PFSK-1 (cell line): ENCODE data around the gene YTHDC1.

ENCODE experiments used
- FOXP2 ChIP-seq: optimal IDR thresholded peaks from 2 replicates; pipeline ENCODE3; 2011; ENCODE audit warnings: borderline replicate concordance, control low read depth, inconsistent platforms; ENCODE audit not compliant: insufficient read depth; ENCODE audit errors: extremely low read length, extremely low read depth
- POLR2AphosphoS5 ChIP-seq: IDR thresholded peaks from 2 replicates; pipeline ENCODE4 v1.6.1; 2012; ENCODE audit warnings: low read depth, mild to moderate bottlenecking, control low read depth, low read length, moderate library complexity
- SIN3A ChIP-seq: IDR thresholded peaks from 2 replicates; pipeline ENCODE4 v1.6.1; 2012; ENCODE audit warnings: mild to moderate bottlenecking, low read length, moderate library complexity, borderline replicate concordance; ENCODE audit not compliant: insufficient read depth
- TAF1 ChIP-seq: IDR thresholded peaks from 2 replicates; pipeline ENCODE4 v1.6.1; 2012; ENCODE audit warnings: low read length, control low read depth, borderline replicate concordance; ENCODE audit not compliant: insufficient read depth
- TF ChIP-seq, protein P1 (sequence below), 2 experiments: IDR thresholded peaks; 2 replicates each; pipeline versions ENCODE4 v1.6.1 to v1.8.0; 2011 to 2012; ENCODE audit warnings: low read depth in 2 of 2, low read length in 2 of 2, control low read depth in 1 of 2, inconsistent platforms in 1 of 2, mild to moderate bottlenecking in 1 of 2, moderate library complexity in 1 of 2; ENCODE audit not compliant: insufficient read depth in 1 of 2

Gene YTHDC1

DNA sequence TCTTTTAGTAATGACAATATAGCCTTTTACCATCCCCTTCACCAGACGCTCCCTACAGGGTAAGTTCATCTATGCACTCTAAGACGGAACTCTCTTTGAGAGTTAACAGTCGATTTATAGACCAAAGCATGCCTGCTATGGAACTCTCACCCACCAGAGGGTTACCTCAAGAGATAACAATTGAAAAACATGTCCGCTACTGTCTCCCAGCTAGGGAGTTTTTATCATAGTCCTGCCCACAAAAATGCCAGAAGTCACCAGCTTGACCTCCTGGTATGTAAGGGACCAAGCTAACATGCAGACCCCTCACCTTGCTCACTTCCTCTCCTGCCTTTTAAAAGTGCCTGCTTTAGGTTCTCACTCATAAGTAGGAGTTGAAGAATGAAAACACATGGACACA is 16.7 kb upstream of the YTHDC1 start:
- TF ChIP-seq SIN3A, result no peak
- TF ChIP-seq TAF1, result no peak
- TF ChIP-seq, protein P1, sequence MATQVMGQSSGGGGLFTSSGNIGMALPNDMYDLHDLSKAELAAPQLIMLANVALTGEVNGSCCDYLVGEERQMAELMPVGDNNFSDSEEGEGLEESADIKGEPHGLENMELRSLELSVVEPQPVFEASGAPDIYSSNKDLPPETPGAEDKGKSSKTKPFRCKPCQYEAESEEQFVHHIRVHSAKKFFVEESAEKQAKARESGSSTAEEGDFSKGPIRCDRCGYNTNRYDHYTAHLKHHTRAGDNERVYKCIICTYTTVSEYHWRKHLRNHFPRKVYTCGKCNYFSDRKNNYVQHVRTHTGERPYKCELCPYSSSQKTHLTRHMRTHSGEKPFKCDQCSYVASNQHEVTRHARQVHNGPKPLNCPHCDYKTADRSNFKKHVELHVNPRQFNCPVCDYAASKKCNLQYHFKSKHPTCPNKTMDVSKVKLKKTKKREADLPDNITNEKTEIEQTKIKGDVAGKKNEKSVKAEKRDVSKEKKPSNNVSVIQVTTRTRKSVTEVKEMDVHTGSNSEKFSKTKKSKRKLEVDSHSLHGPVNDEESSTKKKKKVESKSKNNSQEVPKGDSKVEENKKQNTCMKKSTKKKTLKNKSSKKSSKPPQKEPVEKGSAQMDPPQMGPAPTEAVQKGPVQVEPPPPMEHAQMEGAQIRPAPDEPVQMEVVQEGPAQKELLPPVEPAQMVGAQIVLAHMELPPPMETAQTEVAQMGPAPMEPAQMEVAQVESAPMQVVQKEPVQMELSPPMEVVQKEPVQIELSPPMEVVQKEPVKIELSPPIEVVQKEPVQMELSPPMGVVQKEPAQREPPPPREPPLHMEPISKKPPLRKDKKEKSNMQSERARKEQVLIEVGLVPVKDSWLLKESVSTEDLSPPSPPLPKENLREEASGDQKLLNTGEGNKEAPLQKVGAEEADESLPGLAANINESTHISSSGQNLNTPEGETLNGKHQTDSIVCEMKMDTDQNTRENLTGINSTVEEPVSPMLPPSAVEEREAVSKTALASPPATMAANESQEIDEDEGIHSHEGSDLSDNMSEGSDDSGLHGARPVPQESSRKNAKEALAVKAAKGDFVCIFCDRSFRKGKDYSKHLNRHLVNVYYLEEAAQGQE (IDR thresholded peaks at IDR 0.05; ENCODE audit: insufficient read depth in 1 of 2, low read depth in 2 of 2, low read length in 2 of 2), result no peak
- TF ChIP-seq POLR2AphosphoS5, result no peak
- no peak for TF ChIP-seq FOXP2

DNA sequence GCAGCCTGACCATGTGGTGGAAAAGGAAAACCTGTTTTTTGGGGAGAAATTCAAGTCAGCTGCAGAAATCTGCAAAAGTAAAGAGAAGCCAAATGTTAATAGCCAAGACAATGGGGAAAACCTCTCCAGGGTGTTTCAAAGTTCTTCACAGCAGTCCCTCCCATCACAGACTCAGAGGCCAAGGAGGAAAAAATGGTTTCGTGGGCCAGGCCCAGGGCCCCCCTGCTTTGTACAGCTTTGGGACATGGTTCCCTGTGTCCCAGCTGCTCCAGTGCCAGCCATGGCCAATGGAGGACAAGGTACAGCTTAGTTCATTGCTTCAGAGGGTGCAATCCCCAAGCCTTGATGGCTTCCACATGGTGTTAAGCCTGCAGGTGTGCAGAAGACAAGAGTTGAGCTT is 15.2 kb upstream of the YTHDC1 start:
- TF ChIP-seq TAF1 (no peak), SIN3A (no peak), POLR2AphosphoS5 (no peak), FOXP2 (no peak)
- TF ChIP-seq, protein P1 (IDR thresholded peaks at IDR 0.05; ENCODE audit: insufficient read depth in 1 of 2, low read depth in 2 of 2, low read length in 2 of 2), result no peak

DNA sequence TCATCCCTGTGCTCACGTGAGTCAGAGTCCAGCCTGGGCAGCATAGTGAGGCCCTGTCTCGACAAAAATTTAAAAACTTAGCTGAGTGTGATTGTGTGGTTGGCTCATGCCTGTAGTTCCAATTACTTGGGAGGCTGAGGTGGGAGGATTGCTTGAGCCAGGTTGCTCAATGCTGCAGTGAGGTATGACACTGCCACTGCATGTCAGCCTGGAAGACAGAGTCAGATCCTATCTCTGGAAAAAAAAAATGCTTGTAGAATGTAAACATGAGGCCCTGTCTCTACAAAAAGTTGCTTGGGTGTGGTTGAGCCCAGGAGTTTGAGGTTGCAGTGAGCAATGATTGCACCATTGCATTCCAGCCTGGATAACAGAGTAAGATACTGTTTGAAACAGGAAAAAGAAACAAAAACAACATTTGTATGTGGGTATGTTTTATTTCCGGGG is 11.3 kb upstream of the YTHDC1 start:
- TF ChIP-seq FOXP2 (no peak), POLR2AphosphoS5 (no peak), SIN3A (no peak), TAF1 (no peak)
- TF ChIP-seq, protein P1 (IDR thresholded peaks at IDR 0.05; ENCODE audit: insufficient read depth in 1 of 2, low read depth in 2 of 2, low read length in 2 of 2), result no peak

DNA sequence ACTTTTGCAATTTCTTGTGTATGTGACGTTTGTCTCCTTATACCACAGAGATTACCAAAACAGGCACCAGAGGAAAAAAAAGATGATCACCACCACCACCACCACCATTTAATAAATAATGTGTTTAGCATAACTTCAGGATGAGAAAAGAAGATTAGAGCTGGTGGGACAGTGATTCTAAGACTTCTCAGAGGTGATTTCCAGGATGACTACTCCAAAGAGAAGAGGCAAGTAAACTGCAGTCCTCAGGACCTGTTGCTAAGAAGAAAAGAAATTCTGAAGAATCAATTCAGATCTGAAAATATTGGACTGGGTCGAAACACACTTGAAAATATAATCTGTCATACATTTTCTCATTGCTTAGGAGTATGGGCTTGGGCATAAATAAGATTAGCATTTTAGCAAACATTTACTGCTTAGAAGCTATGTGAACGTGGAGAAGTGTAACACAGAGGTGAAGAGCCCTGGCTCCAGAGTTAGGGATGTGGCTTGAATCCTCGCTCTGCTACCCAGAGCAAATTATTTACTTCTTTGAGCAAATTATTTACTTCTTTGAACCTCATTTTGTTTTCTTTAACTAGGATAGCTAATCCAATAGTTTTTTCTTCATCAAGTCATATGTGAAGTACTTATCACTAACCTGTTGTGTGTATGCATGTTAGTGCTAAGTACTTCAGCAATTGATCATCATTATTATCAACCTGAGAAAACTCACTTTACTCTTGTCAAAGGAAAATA is 10.5 kb upstream of the YTHDC1 start:
- no peak for TF ChIP-seq TAF1
- TF ChIP-seq POLR2AphosphoS5, result no peak
- no peak for TF ChIP-seq FOXP2
- TF ChIP-seq, protein P1 (IDR thresholded peaks at IDR 0.05; ENCODE audit: insufficient read depth in 1 of 2, low read depth in 2 of 2, low read length in 2 of 2), result no peak
- no peak for TF ChIP-seq SIN3A

DNA sequence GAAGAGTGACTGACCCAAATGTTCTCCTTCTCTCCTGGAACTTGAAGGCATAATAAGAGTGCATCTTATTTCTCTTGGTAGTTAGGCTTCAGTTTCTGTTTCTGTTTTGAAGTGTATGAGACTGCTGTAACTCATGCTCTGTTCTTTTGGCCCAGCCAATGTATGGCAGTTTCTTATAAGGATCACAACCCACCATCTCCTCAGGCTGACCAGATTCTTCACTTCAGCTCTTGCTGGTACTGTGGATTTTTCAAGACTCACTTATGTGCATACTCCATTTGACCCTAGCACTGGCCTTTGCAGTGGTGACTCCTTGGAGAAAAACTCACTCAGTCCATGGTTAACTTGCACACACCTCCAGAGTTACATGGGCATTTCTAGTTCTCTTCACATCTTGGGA is 9.6 kb upstream of the YTHDC1 start:
- no peak for TF ChIP-seq TAF1
- no peak for TF ChIP-seq SIN3A
- TF ChIP-seq, protein P1 (IDR thresholded peaks at IDR 0.05; ENCODE audit: insufficient read depth in 1 of 2, low read depth in 2 of 2, low read length in 2 of 2), result no peak
- no peak for TF ChIP-seq POLR2AphosphoS5
- no peak for TF ChIP-seq FOXP2
